CD4-positive, alpha-beta T cell treated with Interleukin-15 for 4 hours (primary cell): ENCODE measurements around the gene GP2.

ENCODE experiments used
- DNase-seq: peaks from one replicate; pipeline ENCODE4 v3.0.0-alpha.2; 2020; ENCODE audit warnings: low spot score

Gene GP2

DNA sequence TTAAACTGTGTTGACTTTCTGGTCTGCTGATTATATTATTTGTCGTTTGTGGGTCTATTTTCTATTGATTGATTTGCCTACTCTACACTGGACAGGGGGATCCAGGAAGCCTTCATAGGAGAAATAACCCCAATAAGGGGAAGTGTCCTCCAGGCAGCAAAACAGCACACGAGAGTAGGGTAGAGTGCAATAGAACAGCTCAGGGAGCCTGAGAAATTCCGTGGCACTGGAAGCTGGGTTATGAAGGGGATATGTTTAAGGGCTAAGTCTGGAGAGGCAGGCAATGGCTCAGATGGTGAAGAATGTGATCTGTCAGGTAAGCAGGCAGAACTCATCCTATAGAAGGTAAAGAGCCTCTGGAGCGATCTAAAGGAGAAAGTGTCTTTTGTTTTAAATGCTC lies 20.9 kb downstream of the GP2 start:
- DNase-seq: no peak

DNA sequence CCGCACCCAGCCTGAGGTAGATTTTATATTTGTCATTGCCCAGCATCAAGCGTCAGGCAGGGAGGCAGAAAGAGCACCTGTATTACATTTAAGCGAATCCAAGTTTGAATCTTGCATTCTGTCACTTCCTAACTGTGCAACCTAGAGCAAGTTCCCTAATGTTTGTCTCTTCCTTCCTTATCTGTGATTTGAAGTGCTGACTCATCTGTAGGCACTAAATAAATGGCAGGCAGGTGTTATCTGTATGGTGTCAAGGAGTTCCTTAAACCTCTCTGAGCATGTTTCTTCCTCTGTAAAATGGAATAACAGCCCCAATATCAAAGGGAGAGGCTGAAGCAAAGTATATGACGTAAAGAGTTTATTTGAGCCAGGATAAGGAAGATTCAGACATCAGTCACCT lies 24.3 kb downstream of the GP2 start:
- no peak for DNase-seq

DNA sequence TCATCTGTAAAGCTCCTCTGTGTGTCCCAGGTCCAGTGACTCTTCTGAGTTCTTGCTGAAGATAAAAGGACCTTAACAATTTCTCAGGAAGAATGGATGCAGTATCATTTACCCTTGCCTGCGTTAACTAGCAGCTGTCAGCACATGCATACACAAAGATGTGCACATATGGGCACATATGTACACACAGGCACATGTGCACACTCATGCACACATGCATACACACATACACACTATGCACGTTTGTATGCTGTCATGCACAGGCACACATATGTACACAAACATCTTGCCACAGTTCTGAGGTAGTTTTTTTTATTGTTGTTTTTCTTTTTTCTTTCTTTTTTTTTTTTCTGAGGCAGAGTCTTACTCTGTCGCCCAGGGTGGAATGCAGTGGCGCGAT lies 24.9 kb downstream of the GP2 start:
- no peak for DNase-seq

DNA sequence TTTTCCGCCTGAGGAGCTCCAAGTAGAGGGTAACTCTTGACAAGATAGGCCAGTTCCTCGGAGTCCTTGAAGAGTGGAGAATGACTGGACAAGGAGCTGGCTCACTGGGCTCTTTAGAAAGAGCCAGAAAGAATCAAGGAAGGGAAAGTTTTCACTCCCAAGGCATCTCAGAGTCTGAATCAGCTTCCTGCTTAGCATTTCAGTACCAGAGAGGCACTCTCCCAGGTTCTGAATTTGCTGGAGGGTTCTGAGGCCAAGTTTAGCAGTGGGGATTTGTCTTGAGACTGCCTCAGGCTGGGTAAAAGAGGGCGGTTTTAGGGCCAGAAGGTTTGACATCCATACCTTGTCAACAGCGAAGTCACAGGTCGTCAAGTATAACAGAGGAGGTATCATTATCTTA lies 25.5 kb downstream of the GP2 start:
- DNase-seq: no peak

DNA sequence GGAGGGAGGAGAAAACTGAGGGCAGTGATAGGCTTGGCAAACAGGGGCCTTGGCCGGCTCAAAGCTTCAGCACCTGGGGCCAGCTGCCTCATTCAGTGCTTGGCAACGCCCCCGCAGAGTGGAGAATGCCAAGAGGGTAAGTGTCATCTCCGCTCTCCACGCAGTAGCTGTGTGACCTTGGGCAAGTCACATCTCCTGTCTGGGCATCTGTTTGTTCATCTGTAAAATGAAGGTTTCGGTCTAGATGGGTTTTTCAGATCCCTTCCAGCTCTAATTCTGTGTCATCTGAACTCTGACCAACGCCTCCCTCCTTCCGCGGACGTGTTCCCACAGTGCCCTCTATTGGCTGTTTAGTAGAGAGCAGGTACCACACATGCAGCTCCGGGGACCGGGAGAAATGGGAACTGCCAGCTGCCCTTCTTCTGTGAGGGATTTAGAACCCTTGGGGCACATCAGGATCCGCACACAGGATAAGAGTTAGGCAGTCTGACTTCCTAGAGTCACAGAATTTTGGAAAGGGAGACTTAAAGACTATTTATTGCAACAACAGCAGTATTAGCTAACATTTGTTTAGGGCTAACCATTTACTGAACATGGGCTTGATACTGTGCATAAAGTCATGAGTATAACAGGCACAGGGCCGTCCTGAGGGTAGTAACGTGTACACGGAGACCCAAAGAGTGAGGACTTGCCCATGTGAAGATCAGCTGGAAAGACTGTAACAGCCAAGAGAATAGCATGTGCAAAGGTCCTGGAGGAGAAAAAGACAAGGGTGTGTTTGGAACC lies 26.8 kb downstream of the GP2 start:
- peak; percentile 13 for DNase-seq

DNA sequence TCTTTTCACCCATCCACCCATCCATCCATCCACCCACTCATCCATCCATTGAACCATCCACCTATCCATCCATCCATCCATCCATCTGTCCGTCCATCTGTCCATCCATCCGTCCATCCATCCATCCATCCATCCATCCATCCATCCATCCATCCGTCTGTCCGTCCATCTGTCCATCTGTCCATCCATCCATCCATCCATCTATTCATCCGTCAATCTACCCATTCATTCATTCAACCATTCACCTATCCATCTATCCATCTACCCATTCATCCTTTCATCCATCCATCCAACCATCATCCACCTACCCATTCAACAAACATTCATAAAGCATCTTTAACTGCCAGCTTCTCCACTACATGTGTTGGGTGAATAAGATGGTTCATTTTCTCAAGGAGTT lies 28.9 kb downstream of the GP2 start:
- DNase-seq: no peak

DNA sequence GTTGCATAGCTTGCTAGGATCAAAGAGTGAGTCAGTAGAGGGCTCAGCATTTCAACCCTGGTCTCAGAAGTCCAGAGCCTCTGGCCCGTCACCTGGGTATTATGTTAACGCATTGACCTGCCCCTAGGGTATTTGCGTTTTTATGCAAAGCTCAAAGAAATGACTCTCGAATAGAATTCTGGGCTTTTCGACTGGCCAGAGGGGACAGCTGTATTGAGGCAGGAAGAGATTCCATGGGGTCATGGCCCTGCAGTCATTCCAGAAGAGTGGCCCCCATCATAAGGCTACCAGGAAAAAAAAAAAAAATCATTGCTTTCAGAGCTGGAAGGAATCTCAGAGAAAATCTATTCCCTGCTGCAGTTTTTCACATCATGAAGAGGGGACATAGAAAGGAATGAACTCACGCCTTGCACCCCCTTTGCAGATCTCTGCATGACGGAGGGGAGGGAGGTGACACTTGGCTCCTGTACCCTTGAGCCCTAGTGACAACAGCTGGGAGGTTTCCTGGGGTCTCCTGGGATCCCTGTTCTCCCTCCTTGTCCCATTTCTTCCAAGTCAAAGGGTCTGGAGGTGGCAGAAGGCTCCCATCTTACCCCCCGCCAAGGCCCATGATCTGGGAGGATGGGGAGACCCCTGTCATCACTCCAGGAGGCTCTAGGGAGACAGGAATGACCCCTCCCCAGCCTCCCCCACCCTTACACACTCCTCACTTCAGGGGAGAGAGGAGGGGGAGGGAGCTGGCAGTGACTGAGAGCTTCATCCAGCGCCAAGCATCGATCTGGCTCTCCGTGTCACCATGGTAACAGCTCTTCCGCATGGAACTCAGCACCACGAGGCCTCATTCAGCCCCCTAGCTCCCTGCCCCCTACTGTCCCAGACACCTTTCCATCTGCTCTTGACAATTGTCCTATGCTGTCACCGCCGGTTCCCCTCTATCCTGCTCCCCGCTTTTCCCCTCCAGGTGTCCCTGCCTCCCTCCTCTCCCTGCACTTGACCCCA lies 35.8 kb downstream of the GP2 start:
- no peak for DNase-seq

DNA sequence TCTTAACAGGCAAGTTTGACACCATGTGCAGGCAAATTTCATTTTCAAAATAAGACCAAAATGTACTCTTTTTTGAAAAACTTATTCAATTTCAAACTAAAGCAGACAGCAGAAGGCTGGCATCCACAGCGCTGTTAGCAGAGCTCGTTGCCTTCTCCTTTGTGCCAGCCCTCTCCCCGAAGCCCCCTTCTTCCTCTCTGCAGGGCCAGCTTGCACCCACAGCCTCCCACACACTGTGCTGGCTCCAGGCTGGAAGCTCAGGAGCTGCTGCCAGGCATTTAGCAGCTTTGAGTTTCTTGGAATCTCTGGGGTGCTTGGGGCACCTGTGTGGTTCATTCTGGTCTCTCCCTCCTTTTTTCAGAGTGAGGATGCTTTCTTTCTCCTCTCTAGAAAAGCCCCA lies 37.7 kb downstream of the GP2 start:
- DNase-seq: no peak

DNA sequence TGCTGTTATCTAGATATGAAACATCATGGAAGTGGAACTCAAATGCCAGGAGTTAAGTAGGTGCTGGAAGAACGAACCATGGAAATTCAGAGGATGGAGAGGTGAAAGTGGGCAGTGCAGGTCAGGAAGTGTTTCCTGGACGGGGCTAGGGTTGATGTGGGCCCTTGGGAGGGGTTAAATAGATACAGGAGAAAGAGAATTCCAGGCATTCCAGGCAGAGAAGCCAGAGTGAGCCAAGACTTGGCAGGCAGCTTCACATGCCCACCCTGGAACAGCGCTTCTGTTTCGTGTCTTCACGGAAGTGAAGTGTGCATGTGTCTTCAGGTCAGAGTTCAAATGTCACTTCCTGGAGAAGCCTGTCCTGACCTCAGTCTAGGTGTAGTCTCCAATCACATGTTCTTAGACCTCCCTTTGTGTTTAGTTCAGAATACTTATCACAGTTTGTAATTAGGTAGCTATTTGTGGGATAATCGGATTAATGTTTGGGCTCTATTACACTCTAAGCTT lies 41.3 kb downstream of the GP2 start:
- no peak for DNase-seq

DNA sequence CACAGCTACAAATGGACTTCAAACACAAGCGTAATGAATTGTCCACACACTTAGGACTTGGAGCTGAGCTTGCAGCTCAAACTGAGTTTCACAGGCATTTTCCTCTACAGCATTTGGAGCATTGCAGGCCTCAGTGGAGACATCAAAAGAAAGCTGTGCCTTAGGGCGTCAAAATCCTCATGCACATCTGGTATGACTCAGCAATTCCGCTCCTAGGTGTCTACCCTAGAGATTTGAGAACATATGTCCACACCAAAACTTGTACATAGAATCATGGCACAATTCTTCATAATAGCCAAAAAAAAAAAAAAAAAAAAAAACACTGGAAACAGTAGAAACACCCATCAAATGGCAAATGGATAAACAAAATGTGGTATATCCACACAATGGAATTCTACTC lies 47.1 kb downstream of the GP2 start:
- no peak for DNase-seq

DNA sequence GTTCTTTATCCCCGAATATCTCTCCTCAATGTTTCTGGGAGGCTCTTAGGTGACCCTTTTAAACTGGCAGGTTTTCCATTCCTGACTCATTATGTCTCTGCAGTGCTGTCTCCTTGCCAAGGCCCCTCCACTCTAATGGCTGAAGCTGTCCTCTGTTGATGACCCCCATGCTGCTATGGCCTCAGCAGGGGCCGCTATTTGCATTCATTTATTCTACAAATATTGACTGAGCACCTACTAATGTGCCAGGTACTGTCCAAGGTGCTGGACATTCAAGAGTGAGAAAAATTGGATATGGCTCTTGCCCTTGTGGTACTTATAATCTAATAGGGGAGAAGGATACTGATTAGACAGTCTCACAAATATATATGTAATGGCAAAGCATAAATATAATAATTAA lies 55.4 kb downstream of the GP2 start:
- DNase-seq: no peak

DNA sequence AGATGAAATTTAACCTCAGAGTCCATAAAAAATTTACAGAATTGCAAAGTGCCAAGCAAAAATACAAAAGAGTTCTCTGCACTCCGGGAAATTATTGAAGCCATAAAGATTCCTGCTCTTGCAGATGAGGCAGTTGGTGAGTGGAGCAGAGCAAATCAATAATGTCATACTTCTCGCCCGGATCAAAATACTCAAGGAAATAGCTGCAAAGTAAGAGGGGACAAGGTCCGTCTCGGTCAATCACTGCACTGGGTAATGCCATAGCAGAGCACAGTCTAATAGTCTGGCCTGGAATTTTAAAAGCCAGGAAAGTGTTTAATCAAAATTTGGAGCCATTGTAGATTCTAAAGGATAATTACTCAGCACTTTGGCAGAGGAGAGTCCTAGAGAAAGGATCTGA lies 58.9 kb downstream of the GP2 start:
- no peak for DNase-seq

DNA sequence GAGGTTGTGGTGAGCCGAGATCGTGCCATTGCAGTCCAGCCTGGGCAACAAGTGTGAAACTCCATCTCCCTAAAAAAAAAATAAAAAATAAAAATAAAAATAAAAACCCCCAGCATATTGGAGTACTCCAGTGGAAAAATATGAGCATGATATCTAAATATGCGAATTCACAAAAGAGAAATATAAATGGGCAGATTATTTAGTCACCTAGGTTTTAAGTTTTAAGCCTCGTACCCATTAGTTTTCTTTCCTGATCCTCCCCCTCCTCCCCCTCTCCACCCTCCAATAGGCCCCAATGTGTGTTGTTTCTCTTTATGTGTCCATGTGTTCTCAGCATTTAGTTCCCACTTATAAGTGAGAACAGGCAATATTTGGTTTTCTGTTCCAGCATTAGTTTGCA lies 62.3 kb downstream of the GP2 start:
- no peak for DNase-seq

DNA sequence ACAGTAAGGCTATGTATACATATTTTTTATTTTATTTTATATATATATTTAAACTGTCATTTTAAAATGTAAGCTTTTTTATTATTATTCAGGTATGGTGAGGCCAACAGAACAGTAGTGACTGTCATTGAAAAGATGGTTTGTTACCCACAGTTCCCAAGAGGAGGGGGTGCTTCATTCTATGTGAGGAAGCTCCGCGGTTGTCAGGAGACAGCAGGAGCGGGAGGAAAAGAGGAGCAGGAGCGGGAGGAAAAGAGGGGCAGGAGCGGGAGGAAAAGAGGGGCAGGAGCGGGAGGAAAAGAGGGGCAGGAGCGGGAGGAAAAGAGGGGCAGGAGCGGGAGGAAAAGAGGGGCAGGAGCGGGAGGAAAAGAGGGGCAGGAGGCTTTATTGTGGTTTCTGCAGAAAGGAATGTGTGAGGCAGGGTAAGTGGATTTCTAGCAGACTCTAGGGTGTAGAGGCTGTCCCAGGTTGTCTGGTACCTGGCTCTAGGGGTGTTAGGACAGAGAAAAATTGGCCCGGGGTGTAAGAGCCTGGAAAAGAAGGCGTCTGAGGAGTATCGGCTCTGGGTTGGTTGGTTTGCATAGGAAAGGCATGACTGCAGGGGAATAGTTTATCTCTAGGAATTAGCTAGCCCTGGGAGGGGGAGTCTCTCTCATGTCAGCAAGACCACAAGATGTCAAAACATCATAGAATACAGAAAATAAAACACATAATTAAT lies 64.0 kb downstream of the GP2 start:
- DNase-seq: no peak

DNA sequence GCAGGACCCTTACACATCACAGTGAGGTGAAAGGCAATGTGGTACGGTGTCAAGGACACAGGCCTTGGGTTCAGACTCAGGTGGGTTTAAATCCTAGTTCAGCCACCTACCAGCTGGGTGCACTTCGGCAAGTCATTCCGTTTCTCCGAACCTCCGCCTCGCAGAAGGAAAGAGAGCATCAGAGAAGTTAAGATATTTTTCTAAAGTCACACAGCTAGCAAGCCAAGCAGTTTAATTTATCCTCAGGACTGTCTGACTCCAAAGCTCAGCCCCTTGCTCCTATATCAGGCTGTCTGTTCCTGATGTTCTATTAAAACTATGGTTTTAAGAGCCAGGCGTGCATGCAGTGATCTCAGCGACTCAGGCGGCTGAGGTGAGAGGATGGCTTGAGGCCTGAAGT lies 65.1 kb downstream of the GP2 start:
- no peak for DNase-seq

DNA sequence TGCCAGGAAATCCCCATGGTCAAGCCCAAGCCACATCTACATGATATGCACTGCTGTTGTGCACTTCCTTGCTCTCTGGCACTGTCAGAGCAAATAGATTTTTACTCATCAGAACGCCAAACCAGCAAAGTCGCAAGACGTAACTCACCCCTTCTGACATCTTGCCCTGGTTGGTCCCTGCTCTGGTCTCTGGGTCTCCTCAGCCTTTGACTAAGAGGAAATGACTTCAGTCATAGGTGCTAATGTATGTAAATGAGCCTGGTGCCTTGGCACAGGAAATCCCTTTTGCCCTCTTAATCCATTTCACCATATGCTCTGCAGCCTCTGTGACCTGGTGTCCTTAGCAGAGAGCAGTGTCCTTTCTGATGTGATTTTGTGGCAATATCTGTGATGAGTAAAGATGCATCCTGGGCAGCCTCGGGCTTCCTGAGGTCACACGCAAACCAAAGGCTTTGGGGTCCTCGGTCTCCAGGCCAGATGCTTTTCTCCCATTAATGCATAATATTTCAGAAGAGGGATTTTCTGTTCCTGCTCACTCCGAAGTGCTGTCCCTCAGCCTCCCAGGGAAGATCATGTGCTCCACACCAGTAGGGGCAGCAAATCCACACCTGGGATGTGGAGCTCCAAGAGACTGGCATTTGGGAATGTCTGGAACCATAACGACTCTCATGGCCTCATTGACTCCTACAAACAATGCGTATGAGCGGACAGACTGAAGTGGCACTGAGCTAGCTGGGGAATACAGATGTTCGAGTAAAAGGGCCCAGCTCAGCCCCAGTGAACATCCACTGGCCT lies 66.9 kb downstream of the GP2 start:
- no peak for DNase-seq
